Measurements from ENCODE around the gene COL10A1.
"Not testable (repeated sequence)": the region's sequence is repeated elsewhere in the genome, so short reads cannot be mapped to it uniquely, and the experiment has no call there.

COL10A1 gene

GRCh38 chr6:116096979-116097816 lies 28.7 kb downstream of the COL10A1 start:
- DNase-seq (no peak), ATAC-seq (ENCODE audit: insufficient read depth, low read depth) (no peak)
- TF ChIP-seq CTCF (IDR thresholded peaks at IDR 0.05; ENCODE audit: borderline replicate concordance, extremely low read depth, low read length, poor library complexity, severe bottlenecking), result peak; percentile 37
- TF ChIP-seq EZH2 (IDR thresholded peaks at IDR 0.05; ENCODE audit: borderline replicate concordance, low read depth, low read length, severe bottlenecking), result no peak
- H4K20me1 ChIP-seq (ENCODE audit: insufficient read depth, low read length), result no peaks in the 10 kb centered on the region
- no peak overlapping the region for H3K27ac ChIP-seq (ENCODE audit: low read length)
- no peak overlapping the region for H3K4me2 ChIP-seq (ENCODE audit: insufficient read depth, low read length)
- H3K36me3 ChIP-seq (ENCODE audit: insufficient read depth, low read length), result no peaks in the 10 kb centered on the region
- peaks cover 13% of the 10 kb centered on the region for H3K9me3 ChIP-seq (ENCODE audit: insufficient read depth, low read length, severe bottlenecking)
- peaks cover 13% of the 10 kb centered on the region for H3K4me1 ChIP-seq (ENCODE audit: insufficient read depth, low read length)
- no peaks in the 10 kb centered on the region for H3K79me2 ChIP-seq (ENCODE audit: insufficient read depth, low read length)
- H2AFZ ChIP-seq (ENCODE audit: low read depth, low read length), result no peak overlapping the region
- no peak overlapping the region for H3K9ac ChIP-seq (ENCODE audit: low read depth, low read length)
- no peak overlapping the region for H3K4me3 ChIP-seq (ENCODE audit: low read depth in 1 of 2, low read length in 2 of 2)
- peaks cover 14% of the 10 kb centered on the region for H3K27me3 ChIP-seq (ENCODE audit: insufficient read depth, low read length, poor library complexity)

- not testable (repeated sequence) for DNase-seq; ATAC-seq (ENCODE audit: insufficient read depth, low read depth); H3K36me3 ChIP-seq (ENCODE audit: insufficient read depth, low read length); H3K27ac ChIP-seq (ENCODE audit: low read length); H3K79me2 ChIP-seq (ENCODE audit: insufficient read depth, low read length); H3K4me1 ChIP-seq (ENCODE audit: insufficient read depth, low read length); H3K4me3 ChIP-seq (ENCODE audit: low read depth in 1 of 2, low read length in 2 of 2); H2AFZ ChIP-seq (ENCODE audit: low read depth, low read length); H4K20me1 ChIP-seq (ENCODE audit: insufficient read depth, low read length); H3K9ac ChIP-seq (ENCODE audit: low read depth, low read length); H3K4me2 ChIP-seq (ENCODE audit: insufficient read depth, low read length)
- Histone ChIP-seq H3K9me3 (ENCODE audit: insufficient read depth, low read length, severe bottlenecking) (peaks cover 13% of the 10 kb centered on the region), H3K27me3 (ENCODE audit: insufficient read depth, low read length, poor library complexity) (peaks cover 14% of the 10 kb centered on the region)
These were observed 29.7 kb downstream of the COL10A1 start for GRCh38 chr6:116096048-116096759.

GRCh38 chr6:116094041-116094440 lies 31.9 kb downstream of the COL10A1 start:
- peaks cover under 1% of the 10 kb centered on the region for H3K27me3 ChIP-seq (ENCODE audit: insufficient read depth, low read length, poor library complexity)
- H3K27ac ChIP-seq (ENCODE audit: low read length), result no peak overlapping the region
- H4K20me1 ChIP-seq (ENCODE audit: insufficient read depth, low read length), result no peaks in the 10 kb centered on the region
- no peaks in the 10 kb centered on the region for H3K4me1 ChIP-seq (ENCODE audit: insufficient read depth, low read length)
- H3K36me3 ChIP-seq (ENCODE audit: insufficient read depth, low read length), result no peaks in the 10 kb centered on the region
- no peak overlapping the region for H2AFZ ChIP-seq (ENCODE audit: low read depth, low read length)
- TF ChIP-seq CTCF (IDR thresholded peaks at IDR 0.05; ENCODE audit: borderline replicate concordance, extremely low read depth, low read length, poor library complexity, severe bottlenecking), result no peak
- TF ChIP-seq EZH2 (IDR thresholded peaks at IDR 0.05; ENCODE audit: borderline replicate concordance, low read depth, low read length, severe bottlenecking), result no peak
- no peak overlapping the region for H3K4me2 ChIP-seq (ENCODE audit: insufficient read depth, low read length)
- no peak overlapping the region for H3K9ac ChIP-seq (ENCODE audit: low read depth, low read length)
- H3K79me2 ChIP-seq (ENCODE audit: insufficient read depth, low read length), result no peaks in the 10 kb centered on the region
- ATAC-seq (ENCODE audit: insufficient read depth, low read depth) (no peak), DNase-seq (no peak)
- peaks cover 13% of the 10 kb centered on the region for H3K9me3 ChIP-seq (ENCODE audit: insufficient read depth, low read length, severe bottlenecking)
- H3K4me3 ChIP-seq (ENCODE audit: low read depth in 1 of 2, low read length in 2 of 2), result no peak overlapping the region

- no peak overlapping the region for H2AFZ ChIP-seq (ENCODE audit: low read depth, low read length)
- no peak overlapping the region for H3K4me3 ChIP-seq (ENCODE audit: low read depth in 1 of 2, low read length in 2 of 2)
- no peak overlapping the region for H3K4me2 ChIP-seq (ENCODE audit: insufficient read depth, low read length)
- no peaks in the 10 kb centered on the region for H3K36me3 ChIP-seq (ENCODE audit: insufficient read depth, low read length)
- H3K27ac ChIP-seq (ENCODE audit: low read length), result no peak overlapping the region
- no peak for TF ChIP-seq CTCF (IDR thresholded peaks at IDR 0.05; ENCODE audit: borderline replicate concordance, extremely low read depth, low read length, poor library complexity, severe bottlenecking)
- TF ChIP-seq EZH2 (IDR thresholded peaks at IDR 0.05; ENCODE audit: borderline replicate concordance, low read depth, low read length, severe bottlenecking), result no peak
- DNase-seq (no peak), ATAC-seq (ENCODE audit: insufficient read depth, low read depth) (no peak)
- H3K9me3 ChIP-seq (ENCODE audit: insufficient read depth, low read length, severe bottlenecking), result no peaks in the 10 kb centered on the region
- no peaks in the 10 kb centered on the region for H3K79me2 ChIP-seq (ENCODE audit: insufficient read depth, low read length)
- no peak overlapping the region for H3K9ac ChIP-seq (ENCODE audit: low read depth, low read length)
- no peaks in the 10 kb centered on the region for H3K4me1 ChIP-seq (ENCODE audit: insufficient read depth, low read length)
- H3K27me3 ChIP-seq (ENCODE audit: insufficient read depth, low read length, poor library complexity), result peaks cover 7% of the 10 kb centered on the region
- no peaks in the 10 kb centered on the region for H4K20me1 ChIP-seq (ENCODE audit: insufficient read depth, low read length)
These were observed 35.7 kb downstream of the COL10A1 start for GRCh38 chr6:116090251-116090650.
